Memory B cell (primary cell): ENCODE data around the gene MAGI3.

Experiments used
- ATAC-seq: fragments of 150-1000 bp; cut with Tn5 transposase; 2 replicates; pipeline ENCODE4 v1.10.0; 2021; ENCODE audit warnings: low read depth, mild to moderate bottlenecking, moderate library complexity
- DNase-seq, 2 donors: peaks; one replicate each; pipeline ENCODE4 v3.0.0; 2022; ENCODE audit warnings: low spot score in 2 of 2
- H3K27ac Mint-ChIP-seq: one replicate; pipeline ENCODE4 v1.8.0; 2022; ENCODE audit warnings: mild to moderate bottlenecking, moderate library complexity, mixed read lengths
- H3K27me3 Mint-ChIP-seq: one replicate; pipeline ENCODE4 v1.8.0; 2022; ENCODE audit warnings: mixed read lengths
- H3K36me3 Mint-ChIP-seq: one replicate; pipeline ENCODE4 v1.8.0; 2022; ENCODE audit warnings: mild to moderate bottlenecking, mixed read lengths
- H3K4me1 Mint-ChIP-seq: one replicate; pipeline ENCODE4 v1.8.0; 2022; ENCODE audit warnings: mixed read lengths
- H3K4me3 Mint-ChIP-seq: one replicate; pipeline ENCODE4 v1.8.0; 2022; ENCODE audit warnings: mild to moderate bottlenecking, moderate library complexity, mixed read lengths
- H3K9me3 Mint-ChIP-seq: one replicate; pipeline ENCODE4 v1.8.0; 2022; ENCODE audit warnings: mixed read lengths

The MAGI3 gene

DNA sequence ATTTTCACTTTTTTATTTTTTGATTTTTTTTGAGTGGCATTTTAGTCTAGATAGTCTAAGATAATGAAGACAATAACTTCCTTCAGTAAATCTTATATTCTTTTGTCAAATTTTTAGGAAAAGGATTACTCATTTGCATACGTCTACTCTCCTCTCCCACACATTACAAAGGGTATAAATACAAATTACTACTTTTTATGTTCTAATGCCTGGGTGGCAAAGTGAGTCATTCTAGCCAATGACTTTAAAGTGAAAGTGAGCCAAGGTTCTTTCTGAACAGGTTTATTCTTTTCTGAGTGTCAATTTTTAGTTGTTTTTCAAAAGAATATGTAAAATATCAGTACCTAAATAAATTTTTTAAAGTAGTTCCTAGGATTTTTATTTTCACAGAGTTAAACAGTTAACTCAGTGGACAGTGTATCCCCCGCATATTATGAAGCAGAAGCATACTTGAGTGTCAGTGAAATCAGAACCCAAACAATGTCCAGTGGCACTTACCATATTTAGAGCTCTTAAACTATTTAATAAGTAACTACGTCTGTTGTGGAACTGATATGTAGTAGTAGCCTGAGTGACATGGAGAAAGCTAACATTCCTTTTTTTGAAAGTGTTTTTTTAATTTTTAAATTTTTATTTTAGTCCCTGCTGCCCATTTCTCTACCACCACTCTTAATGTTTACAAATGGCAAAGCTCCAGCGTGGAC, 227.3 kb downstream of the MAGI3 start:
- Mint-ChIP-seq H3K4me1 (no peaks in the 10 kb centered on the region), H3K36me3 (no peaks in the 10 kb centered on the region), H3K27me3 (no peaks in the 10 kb centered on the region), H3K27ac (no peak overlapping the region), H3K9me3 (peaks cover 2% of the 10 kb centered on the region), H3K4me3 (no peak overlapping the region)
- ATAC-seq (no peak), DNase-seq (no peak)

- no peak overlapping the region for H3K27ac Mint-ChIP-seq
- H3K9me3 Mint-ChIP-seq, result peaks cover 20% of the 10 kb centered on the region
- no peak overlapping the region for H3K4me3 Mint-ChIP-seq
Observed at GRCh38 chr1:113628997-113629396, 238.7 kb downstream of the MAGI3 start.

GRCh38 chr1:113630340-113631327, 240.3 kb downstream of the MAGI3 start:
- Mint-ChIP-seq H3K4me3 (no peak overlapping the region), H3K36me3 (peaks cover 11% of the 10 kb centered on the region), H3K27ac (no peak overlapping the region), H3K9me3 (peaks cover 20% of the 10 kb centered on the region), H3K4me1 (no peaks in the 10 kb centered on the region), H3K27me3 (no peaks in the 10 kb centered on the region)
- DNase-seq, result no peak
- no peak for ATAC-seq

More at GRCh38 chr1:113628997-113629396, 238.7 kb downstream of the MAGI3 start:
- DNase-seq, result no peak
- peaks cover 11% of the 10 kb centered on the region for H3K36me3 Mint-ChIP-seq
- no peaks in the 10 kb centered on the region for H3K27me3 Mint-ChIP-seq
- H3K4me1 Mint-ChIP-seq, result no peaks in the 10 kb centered on the region
- no peak for ATAC-seq

DNA sequence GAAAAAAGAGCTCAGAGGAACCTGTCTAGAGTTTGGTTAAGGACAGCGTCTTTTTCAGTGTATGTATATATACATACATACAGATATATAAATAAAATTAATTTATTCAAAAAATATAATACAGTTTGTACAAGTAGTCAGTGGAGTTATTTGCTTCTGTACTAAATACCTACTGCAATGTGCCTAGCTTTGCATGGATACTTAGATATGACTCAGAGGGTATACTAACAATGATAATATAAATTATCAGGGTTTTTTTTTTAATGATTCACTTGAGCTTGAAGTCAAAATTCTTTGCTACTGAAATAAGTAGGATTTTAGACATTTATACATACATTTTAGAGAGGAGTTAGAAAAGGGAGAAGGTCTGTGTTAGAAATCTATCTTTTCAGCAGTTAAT, 251.1 kb downstream of the MAGI3 start:
- no peaks in the 10 kb centered on the region for H3K4me1 Mint-ChIP-seq
- peaks cover 1% of the 10 kb centered on the region for H3K27me3 Mint-ChIP-seq
- ATAC-seq (no peak), DNase-seq (no peak)
- H3K4me3 Mint-ChIP-seq, result no peak overlapping the region
- H3K9me3 Mint-ChIP-seq, result peaks cover 1% of the 10 kb centered on the region
- no peaks in the 10 kb centered on the region for H3K36me3 Mint-ChIP-seq
- H3K27ac Mint-ChIP-seq, result no peak overlapping the region

DNA sequence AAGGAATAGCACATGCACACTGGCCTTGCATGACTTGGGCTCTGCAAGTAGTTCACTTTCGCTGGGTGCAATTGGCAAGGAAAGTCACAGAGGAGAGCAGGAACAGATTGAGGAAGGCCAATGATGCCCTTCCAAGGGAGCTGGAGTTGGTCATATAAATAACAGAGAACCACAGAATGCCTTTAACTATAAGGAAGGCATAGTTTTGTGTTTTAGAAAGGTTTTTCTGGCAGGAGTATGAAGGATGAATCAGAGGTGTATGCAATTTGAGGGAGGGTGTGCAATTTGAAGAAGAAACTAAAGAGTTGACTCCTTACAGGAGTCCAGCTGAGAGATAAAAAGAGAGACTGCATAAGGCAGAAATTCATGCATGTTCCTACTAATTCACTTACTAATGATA, 256.8 kb downstream of the MAGI3 start:
- H3K36me3 Mint-ChIP-seq, result peaks cover 2% of the 10 kb centered on the region
- no peaks in the 10 kb centered on the region for H3K4me1 Mint-ChIP-seq
- no peaks in the 10 kb centered on the region for H3K9me3 Mint-ChIP-seq
- H3K4me3 Mint-ChIP-seq, result no peak overlapping the region
- DNase-seq (no peak), ATAC-seq (no peak)
- H3K27me3 Mint-ChIP-seq, result no peaks in the 10 kb centered on the region
- H3K27ac Mint-ChIP-seq, result no peak overlapping the region

DNA sequence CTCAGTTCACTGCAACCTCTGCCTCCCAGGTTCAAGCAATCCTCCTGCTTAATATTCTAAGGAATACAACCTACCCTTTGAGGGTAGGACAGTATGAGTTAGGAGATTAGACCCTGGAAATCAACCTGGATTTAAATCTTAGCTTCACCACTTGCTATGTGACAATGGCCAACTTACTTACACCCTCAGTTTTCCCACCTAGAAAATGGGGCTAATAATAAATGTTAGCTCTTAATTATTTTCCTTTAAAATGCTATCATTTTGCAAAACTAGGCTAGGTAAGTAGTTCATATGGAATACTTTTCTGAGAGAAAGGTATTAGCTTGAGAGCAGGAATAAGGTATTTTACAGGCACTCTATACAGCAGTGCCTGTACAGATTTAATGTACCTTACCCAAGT, 258.2 kb downstream of the MAGI3 start:
- Mint-ChIP-seq H3K36me3 (peaks cover 2% of the 10 kb centered on the region), H3K27me3 (no peaks in the 10 kb centered on the region), H3K4me3 (no peak overlapping the region), H3K4me1 (no peaks in the 10 kb centered on the region), H3K9me3 (no peaks in the 10 kb centered on the region), H3K27ac (no peak overlapping the region)
- ATAC-seq (no peak), DNase-seq (no peak)

- DNase-seq (no peak), ATAC-seq (no peak)
- H3K9me3 Mint-ChIP-seq, result no peaks in the 10 kb centered on the region
- no peaks in the 10 kb centered on the region for H3K4me1 Mint-ChIP-seq
- H3K4me3 Mint-ChIP-seq, result no peak overlapping the region
- no peak overlapping the region for H3K27ac Mint-ChIP-seq
- H3K27me3 Mint-ChIP-seq, result no peaks in the 10 kb centered on the region
- peaks cover 2% of the 10 kb centered on the region for H3K36me3 Mint-ChIP-seq
Observed at GRCh38 chr1:113652771-113653170, 262.5 kb downstream of the MAGI3 start.

DNA sequence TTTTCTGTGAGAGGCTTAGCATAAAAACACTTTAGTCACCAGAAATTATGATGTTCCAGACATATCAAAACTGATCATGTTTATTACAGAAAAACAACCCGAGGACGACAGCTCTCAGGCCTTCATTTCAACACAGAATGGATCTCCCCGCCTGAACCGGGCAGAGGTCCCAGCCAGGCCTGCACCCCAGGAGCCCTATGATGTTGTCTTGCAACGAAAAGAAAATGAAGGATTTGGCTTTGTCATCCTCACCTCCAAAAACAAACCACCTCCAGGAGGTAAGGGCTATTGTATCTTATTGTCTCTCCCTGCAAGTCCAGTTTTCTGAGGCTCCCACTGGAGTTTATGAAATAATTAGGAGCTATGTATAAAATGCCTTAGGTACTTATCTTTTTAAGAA, 263.4 kb downstream of the MAGI3 start:
- H3K27me3 Mint-ChIP-seq, result no peaks in the 10 kb centered on the region
- no peaks in the 10 kb centered on the region for H3K9me3 Mint-ChIP-seq
- no peak overlapping the region for H3K4me3 Mint-ChIP-seq
- DNase-seq, result no peak
- peaks cover 2% of the 10 kb centered on the region for H3K36me3 Mint-ChIP-seq
- H3K4me1 Mint-ChIP-seq, result no peaks in the 10 kb centered on the region
- H3K27ac Mint-ChIP-seq, result no peak overlapping the region
- no peak for ATAC-seq

GRCh38 chr1:113654883-113655282, 264.6 kb downstream of the MAGI3 start:
- no peaks in the 10 kb centered on the region for H3K9me3 Mint-ChIP-seq
- no peak overlapping the region for H3K4me3 Mint-ChIP-seq

GRCh38 chr1:113657126-113657525, 266.8 kb downstream of the MAGI3 start:
- H3K36me3 Mint-ChIP-seq, result peaks cover 2% of the 10 kb centered on the region
- H3K27ac Mint-ChIP-seq, result no peak overlapping the region
- no peak overlapping the region for H3K4me3 Mint-ChIP-seq
- DNase-seq (no peak), ATAC-seq (no peak)
- no peaks in the 10 kb centered on the region for H3K4me1 Mint-ChIP-seq
- H3K27me3 Mint-ChIP-seq, result no peaks in the 10 kb centered on the region
- no peaks in the 10 kb centered on the region for H3K9me3 Mint-ChIP-seq

More at GRCh38 chr1:113654883-113655282, 264.6 kb downstream of the MAGI3 start:
- DNase-seq (no peak), ATAC-seq (no peak)
- no peaks in the 10 kb centered on the region for H3K27me3 Mint-ChIP-seq
- no peak overlapping the region for H3K27ac Mint-ChIP-seq
- no peaks in the 10 kb centered on the region for H3K4me1 Mint-ChIP-seq
- H3K36me3 Mint-ChIP-seq, result peaks cover 2% of the 10 kb centered on the region

DNA sequence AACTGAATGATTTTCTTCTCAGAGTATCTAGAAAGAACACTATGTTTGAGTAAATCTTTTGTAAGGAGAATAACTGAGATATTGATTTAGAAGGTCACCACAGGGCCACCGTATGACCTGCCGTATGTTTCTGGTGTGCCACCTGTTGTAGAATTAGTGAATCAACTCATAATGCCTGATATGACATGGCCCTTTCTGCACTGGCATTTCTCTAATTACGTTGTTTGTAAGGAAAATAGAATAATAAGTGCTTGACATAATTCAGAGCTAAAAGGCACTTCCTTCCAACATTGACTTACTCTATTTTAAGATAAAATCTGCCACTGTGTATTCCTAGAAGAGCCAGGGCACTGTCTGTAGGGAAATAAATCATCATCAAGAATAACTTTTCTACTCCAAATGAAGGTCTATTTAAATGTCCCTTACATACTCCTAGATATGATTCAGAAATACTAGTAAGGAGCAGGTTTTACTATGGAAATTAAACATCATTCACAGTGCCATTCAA, 267.3 kb downstream of the MAGI3 start:
- no peak overlapping the region for H3K4me3 Mint-ChIP-seq
- no peak for ATAC-seq
- peaks cover 2% of the 10 kb centered on the region for H3K36me3 Mint-ChIP-seq
- no peaks in the 10 kb centered on the region for H3K9me3 Mint-ChIP-seq
- H3K27me3 Mint-ChIP-seq, result no peaks in the 10 kb centered on the region
- DNase-seq, result no peak
- H3K4me1 Mint-ChIP-seq, result no peaks in the 10 kb centered on the region
- H3K27ac Mint-ChIP-seq, result no peak overlapping the region

- DNase-seq, result no peak
- Mint-ChIP-seq H3K27ac (no peak overlapping the region), H3K9me3 (no peaks in the 10 kb centered on the region), H3K27me3 (no peaks in the 10 kb centered on the region), H3K4me3 (no peak overlapping the region), H3K36me3 (peaks cover 2% of the 10 kb centered on the region), H3K4me1 (no peaks in the 10 kb centered on the region)
- no peak for ATAC-seq
Observed at GRCh38 chr1:113659035-113659434, 268.7 kb downstream of the MAGI3 start.

DNA sequence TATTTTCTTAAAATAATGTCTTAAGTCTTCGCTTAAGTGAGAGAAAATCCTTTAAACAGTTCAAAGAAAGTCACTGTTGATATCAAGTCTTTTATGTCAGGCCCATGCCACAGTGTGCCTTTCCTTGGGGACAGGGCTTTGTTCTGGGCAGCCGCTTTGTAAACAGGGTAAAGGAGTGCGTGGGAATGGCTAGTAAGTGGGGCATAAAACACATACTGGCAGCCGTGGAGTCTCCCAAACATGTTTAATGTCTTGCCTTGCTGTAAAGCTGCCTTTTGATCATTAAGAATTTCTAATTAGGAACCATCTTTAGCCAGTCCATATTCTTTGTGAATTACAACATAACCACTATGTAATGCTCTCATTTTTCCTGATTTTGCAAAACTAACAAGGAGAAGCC, 269.2 kb downstream of the MAGI3 start:
- ATAC-seq, result no peak
- no peaks in the 10 kb centered on the region for H3K36me3 Mint-ChIP-seq
- H3K4me1 Mint-ChIP-seq, result no peaks in the 10 kb centered on the region
- H3K9me3 Mint-ChIP-seq, result no peaks in the 10 kb centered on the region
- H3K4me3 Mint-ChIP-seq, result no peak overlapping the region
- DNase-seq, result no peak
- no peak overlapping the region for H3K27ac Mint-ChIP-seq
- H3K27me3 Mint-ChIP-seq, result no peaks in the 10 kb centered on the region

DNA sequence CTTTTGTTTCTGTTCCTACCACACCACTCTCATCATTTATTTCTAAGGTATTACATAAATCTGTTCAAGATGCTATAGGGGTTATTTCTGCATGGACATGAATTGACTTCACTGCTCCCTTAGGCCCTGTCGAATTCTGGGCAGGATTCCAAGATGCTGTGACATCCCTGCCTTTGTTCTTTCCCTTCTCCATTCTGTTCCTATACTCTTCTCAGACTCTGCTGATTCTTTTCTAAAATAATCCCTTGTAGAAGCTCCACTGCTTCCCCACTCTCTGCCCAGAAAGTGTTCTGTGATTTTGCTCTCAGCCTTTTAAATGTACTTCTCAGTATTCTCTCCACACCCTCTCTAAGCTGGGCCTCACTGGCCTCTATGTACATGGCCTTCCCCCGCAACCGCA, 269.8 kb downstream of the MAGI3 start:
- Mint-ChIP-seq H3K36me3 (no peaks in the 10 kb centered on the region), H3K27ac (no peak overlapping the region), H3K27me3 (no peaks in the 10 kb centered on the region), H3K4me3 (no peak overlapping the region), H3K9me3 (no peaks in the 10 kb centered on the region), H3K4me1 (no peaks in the 10 kb centered on the region)
- ATAC-seq (no peak), DNase-seq (no peak)
